ENCODE measurements around the gene ZNF768. TPM values are rescaled to one million over a fixed set of nuclear protein-coding genes. Genes with fewer than 3 reads are reported as not detected.

Gene ZNF768
- total RNA-seq, 1 donor from 2014 or later, result 37.1 TPM

- H3K4me3 Mint-ChIP-seq (ENCODE audit: unreplicated experiment), result no peak overlapping the region
- H3K9me3 Mint-ChIP-seq (ENCODE audit: unreplicated experiment), result no peaks in the 10 kb centered on the region
- DNase-seq (ENCODE audit: extremely low spot score, unreplicated experiment), result no peak
- no peak overlapping the region for H3K27ac Mint-ChIP-seq (ENCODE audit: unreplicated experiment)
- peaks cover 3% of the 10 kb centered on the region for H3K27me3 Mint-ChIP-seq (ENCODE audit: unreplicated experiment)
- peaks cover 8% of the 10 kb centered on the region for H3K4me1 Mint-ChIP-seq (ENCODE audit: unreplicated experiment)
- no peaks in the 10 kb centered on the region for H3K36me3 Mint-ChIP-seq (ENCODE audit: unreplicated experiment)
- no peak for TF ChIP-seq CTCF (IDR thresholded peaks at IDR 0.05)
Observed at GRCh38 chr16:30566531-30566930, 40.2 kb upstream of the ZNF768 start.

- Mint-ChIP-seq H3K9me3 (ENCODE audit: unreplicated experiment) (no peaks in the 10 kb centered on the region), H3K27me3 (ENCODE audit: unreplicated experiment) (peaks cover 3% of the 10 kb centered on the region), H3K4me3 (ENCODE audit: unreplicated experiment) (no peak overlapping the region), H3K36me3 (ENCODE audit: unreplicated experiment) (no peaks in the 10 kb centered on the region), H3K4me1 (ENCODE audit: unreplicated experiment) (peaks cover 8% of the 10 kb centered on the region), H3K27ac (ENCODE audit: unreplicated experiment) (no peak overlapping the region)
- TF ChIP-seq CTCF (IDR thresholded peaks at IDR 0.05), result no peak
- DNase-seq (ENCODE audit: extremely low spot score, unreplicated experiment), result no peak
Observed at GRCh38 chr16:30565984-30566383, 39.6 kb upstream of the ZNF768 start.

- no peak overlapping the region for H3K4me3 Mint-ChIP-seq (ENCODE audit: unreplicated experiment)
- TF ChIP-seq CTCF (IDR thresholded peaks at IDR 0.05), result no peak
- peaks cover 3% of the 10 kb centered on the region for H3K27me3 Mint-ChIP-seq (ENCODE audit: unreplicated experiment)
- H3K36me3 Mint-ChIP-seq (ENCODE audit: unreplicated experiment), result no peaks in the 10 kb centered on the region
- peaks cover 5% of the 10 kb centered on the region for H3K4me1 Mint-ChIP-seq (ENCODE audit: unreplicated experiment)
- no peaks in the 10 kb centered on the region for H3K9me3 Mint-ChIP-seq (ENCODE audit: unreplicated experiment)
- no peak overlapping the region for H3K27ac Mint-ChIP-seq (ENCODE audit: unreplicated experiment)
- no peak for DNase-seq (ENCODE audit: extremely low spot score, unreplicated experiment)
Observed at GRCh38 chr16:30565526-30565925, 39.2 kb upstream of the ZNF768 start.

GRCh38 chr16:30562021-30562420, 35.7 kb upstream of the ZNF768 start:
- Mint-ChIP-seq H3K4me3 (ENCODE audit: unreplicated experiment) (no peak overlapping the region), H3K4me1 (ENCODE audit: unreplicated experiment) (peaks cover 11% of the 10 kb centered on the region), H3K36me3 (ENCODE audit: unreplicated experiment) (no peaks in the 10 kb centered on the region), H3K27me3 (ENCODE audit: unreplicated experiment) (peaks cover 3% of the 10 kb centered on the region), H3K9me3 (ENCODE audit: unreplicated experiment) (no peaks in the 10 kb centered on the region), H3K27ac (ENCODE audit: unreplicated experiment) (no peak overlapping the region)
- DNase-seq (ENCODE audit: extremely low spot score, unreplicated experiment), result no peak
- no peak for TF ChIP-seq CTCF (IDR thresholded peaks at IDR 0.05)

- DNase-seq (ENCODE audit: extremely low spot score, unreplicated experiment), result no peak
- H3K36me3 Mint-ChIP-seq (ENCODE audit: unreplicated experiment), result peaks cover 1% of the 10 kb centered on the region
- no peak overlapping the region for H3K27ac Mint-ChIP-seq (ENCODE audit: unreplicated experiment)
- peaks cover 1% of the 10 kb centered on the region for H3K27me3 Mint-ChIP-seq (ENCODE audit: unreplicated experiment)
- peaks cover 17% of the 10 kb centered on the region for H3K4me1 Mint-ChIP-seq (ENCODE audit: unreplicated experiment)
- H3K9me3 Mint-ChIP-seq (ENCODE audit: unreplicated experiment), result no peaks in the 10 kb centered on the region
- no peak overlapping the region for H3K4me3 Mint-ChIP-seq (ENCODE audit: unreplicated experiment)
- TF ChIP-seq CTCF (IDR thresholded peaks at IDR 0.05), result no peak
Observed at GRCh38 chr16:30561089-30561816, 34.9 kb upstream of the ZNF768 start.
